Skeletal muscle satellite cell (primary cell): Measurements from ENCODE around the gene ABHD14A.

ENCODE experiments used
- H3K27me3 ChIP-seq: 2 replicates; pipeline ENCODE4 v1.7.0; 2013; ENCODE audit warnings: low read length; ENCODE audit not compliant: control insufficient read depth, insufficient read depth
- H3K36me3 ChIP-seq: 2 replicates; pipeline ENCODE4 v1.7.0; 2013; ENCODE audit warnings: mild to moderate bottlenecking, control low read depth, low read length; ENCODE audit not compliant: insufficient read depth
- H3K4me1 ChIP-seq: 2 replicates; pipeline ENCODE4 v1.7.0; 2013; ENCODE audit warnings: low read length; ENCODE audit not compliant: control insufficient read depth, insufficient read depth
- H3K4me2 ChIP-seq: 2 replicates; pipeline ENCODE4 v1.7.0; 2013; ENCODE audit warnings: mild to moderate bottlenecking, low read length
- H3K4me3 ChIP-seq: 2 replicates; pipeline ENCODE4 v1.7.0; 2013; ENCODE audit warnings: low read length
- H3K9ac ChIP-seq: 2 replicates; pipeline ENCODE4 v1.7.0; 2013; ENCODE audit warnings: mild to moderate bottlenecking, low read depth, low read length, moderate library complexity
- H3K9me3 ChIP-seq: replicated peaks from 2 replicates; pipeline ENCODE4 v1.7.0; 2013; ENCODE audit warnings: mild to moderate bottlenecking, control low read depth, low read length

Gene ABHD14A

GRCh38 chr3:52007291-52007690, 32.4 kb downstream of the ABHD14A start:
- Histone ChIP-seq H3K36me3 (no peaks in the 10 kb centered on the region), H3K9me3 (no peaks in the 10 kb centered on the region), H3K4me3 (no peak overlapping the region), H3K9ac (no peak overlapping the region), H3K27me3 (no peaks in the 10 kb centered on the region), H3K4me1 (peaks cover 13% of the 10 kb centered on the region), H3K4me2 (no peak overlapping the region)

DNA sequence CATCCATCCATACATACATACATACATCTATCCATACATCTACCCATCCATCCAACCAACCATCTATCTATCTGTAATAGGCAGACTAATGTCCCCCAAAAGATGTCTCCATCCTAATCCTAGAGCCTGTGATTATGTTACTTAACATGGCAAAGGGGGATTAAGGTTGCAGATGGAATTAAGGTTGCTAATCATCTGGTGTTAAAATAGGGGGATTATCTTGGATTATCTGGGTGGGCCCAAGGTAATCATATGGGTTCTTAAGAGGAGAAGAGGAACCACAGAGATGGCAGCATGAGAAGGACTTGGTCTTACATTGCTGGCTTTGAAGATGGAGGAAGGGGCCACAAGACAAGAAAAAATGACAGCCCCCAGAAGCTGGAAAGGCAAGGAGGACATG, 35.6 kb downstream of the ABHD14A start:
- Histone ChIP-seq H3K4me2 (no peak overlapping the region), H3K9ac (no peak overlapping the region), H3K27me3 (no peaks in the 10 kb centered on the region), H3K4me3 (no peak overlapping the region), H3K36me3 (no peaks in the 10 kb centered on the region), H3K9me3 (no peaks in the 10 kb centered on the region), H3K4me1 (peaks cover 9% of the 10 kb centered on the region)

GRCh38 chr3:52012699-52013098, 37.8 kb downstream of the ABHD14A start:
- no peaks in the 10 kb centered on the region for H3K9me3 ChIP-seq
- H3K4me1 ChIP-seq, result no peaks in the 10 kb centered on the region
- no peak overlapping the region for H3K4me2 ChIP-seq
- no peaks in the 10 kb centered on the region for H3K36me3 ChIP-seq
- H3K9ac ChIP-seq, result no peak overlapping the region
- H3K27me3 ChIP-seq, result no peaks in the 10 kb centered on the region
- H3K4me3 ChIP-seq, result no peak overlapping the region

- H3K4me3 ChIP-seq, result no peak overlapping the region
- H3K9me3 ChIP-seq, result no peaks in the 10 kb centered on the region
- H3K36me3 ChIP-seq, result no peaks in the 10 kb centered on the region
- H3K4me1 ChIP-seq, result no peaks in the 10 kb centered on the region
- H3K9ac ChIP-seq, result no peak overlapping the region
- H3K27me3 ChIP-seq, result no peaks in the 10 kb centered on the region
- H3K4me2 ChIP-seq, result no peak overlapping the region
These were observed 39.1 kb downstream of the ABHD14A start for GRCh38 chr3:52013802-52014598.

GRCh38 chr3:52014613-52015012, 39.7 kb downstream of the ABHD14A start:
- Histone ChIP-seq H3K36me3 (no peaks in the 10 kb centered on the region), H3K9me3 (no peaks in the 10 kb centered on the region), H3K4me2 (no peak overlapping the region), H3K27me3 (no peaks in the 10 kb centered on the region), H3K4me3 (no peak overlapping the region), H3K4me1 (peaks cover 4% of the 10 kb centered on the region), H3K9ac (no peak overlapping the region)

GRCh38 chr3:52015438-52016228, 40.8 kb downstream of the ABHD14A start:
- Histone ChIP-seq H3K4me2 (no peak overlapping the region), H3K36me3 (no peaks in the 10 kb centered on the region), H3K27me3 (no peaks in the 10 kb centered on the region), H3K4me1 (peaks cover 8% of the 10 kb centered on the region), H3K9me3 (no peaks in the 10 kb centered on the region), H3K9ac (no peak overlapping the region), H3K4me3 (no peak overlapping the region)

DNA sequence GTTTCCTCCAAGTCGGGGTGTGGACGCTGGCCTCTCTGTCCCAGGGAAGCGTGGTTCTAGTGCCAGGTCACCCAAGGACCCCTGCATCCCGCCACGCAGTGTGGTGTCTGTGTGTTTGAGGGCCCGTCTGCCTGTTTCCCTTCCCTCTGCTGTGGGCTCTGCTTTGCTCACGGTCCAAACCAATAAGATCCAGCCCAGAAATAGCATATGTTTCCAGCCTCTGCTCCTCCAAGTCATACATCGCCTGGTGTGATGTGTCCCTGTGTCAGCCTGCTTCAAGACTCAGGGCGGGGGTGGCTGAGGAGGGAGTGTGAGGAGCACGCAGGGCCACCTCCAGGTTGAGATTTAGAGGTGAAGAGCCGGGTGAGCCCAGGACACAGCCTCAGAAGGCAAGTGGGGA, 42.7 kb downstream of the ABHD14A start:
- no peak overlapping the region for H3K9ac ChIP-seq
- no peak overlapping the region for H3K4me2 ChIP-seq
- peaks cover 14% of the 10 kb centered on the region for H3K4me1 ChIP-seq
- no peaks in the 10 kb centered on the region for H3K27me3 ChIP-seq
- H3K4me3 ChIP-seq, result no peak overlapping the region
- H3K36me3 ChIP-seq, result no peaks in the 10 kb centered on the region
- H3K9me3 ChIP-seq, result no peaks in the 10 kb centered on the region

DNA sequence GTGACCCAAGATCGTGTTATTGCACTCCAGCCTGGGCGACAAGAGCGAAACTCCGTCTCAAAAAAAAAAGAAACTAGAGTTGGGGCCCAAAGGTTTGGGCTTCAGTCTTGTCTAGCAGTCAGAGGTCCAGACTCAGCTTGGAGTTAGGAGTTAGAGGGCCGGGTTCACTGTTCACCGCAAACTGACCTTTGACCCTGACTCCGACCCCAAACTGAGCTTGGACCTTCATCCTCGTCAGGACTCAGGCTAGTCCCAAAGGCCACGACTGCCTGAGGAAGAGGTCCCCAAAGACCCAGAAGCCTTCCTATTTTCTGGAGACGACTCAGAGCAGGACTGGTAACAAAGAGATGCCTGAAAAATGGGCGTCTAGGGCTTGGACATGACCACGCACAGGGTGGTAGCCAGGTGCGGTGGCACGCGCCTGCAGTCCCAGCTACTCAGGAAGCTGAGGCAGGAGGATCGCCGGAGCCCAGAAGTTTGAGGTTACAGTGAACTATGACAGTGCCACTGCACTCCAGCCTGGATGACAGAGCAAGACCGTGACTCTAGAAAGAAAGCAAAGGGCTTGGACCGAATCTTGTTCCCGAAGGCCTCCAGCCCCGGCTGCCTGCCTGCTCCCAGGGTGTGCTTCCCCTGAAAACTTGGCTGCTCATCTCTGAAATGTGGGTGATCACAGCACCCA, 43.6 kb downstream of the ABHD14A start:
- no peak overlapping the region for H3K4me3 ChIP-seq

GRCh38 chr3:52019352-52020080, 44.7 kb downstream of the ABHD14A start:
- Histone ChIP-seq H3K9me3 (no peaks in the 10 kb centered on the region), H3K4me3 (no peak overlapping the region), H3K4me1 (peaks cover 23% of the 10 kb centered on the region), H3K9ac (no peak overlapping the region), H3K4me2 (no peak overlapping the region), H3K27me3 (no peaks in the 10 kb centered on the region), H3K36me3 (no peaks in the 10 kb centered on the region)

More for the DNA sequence above, 43.6 kb downstream of the ABHD14A start:
- no peaks in the 10 kb centered on the region for H3K36me3 ChIP-seq
- H3K9me3 ChIP-seq, result no peaks in the 10 kb centered on the region
- H3K9ac ChIP-seq, result no peak overlapping the region
- no peak overlapping the region for H3K4me2 ChIP-seq
- H3K4me1 ChIP-seq, result peaks cover 22% of the 10 kb centered on the region
- no peaks in the 10 kb centered on the region for H3K27me3 ChIP-seq

DNA sequence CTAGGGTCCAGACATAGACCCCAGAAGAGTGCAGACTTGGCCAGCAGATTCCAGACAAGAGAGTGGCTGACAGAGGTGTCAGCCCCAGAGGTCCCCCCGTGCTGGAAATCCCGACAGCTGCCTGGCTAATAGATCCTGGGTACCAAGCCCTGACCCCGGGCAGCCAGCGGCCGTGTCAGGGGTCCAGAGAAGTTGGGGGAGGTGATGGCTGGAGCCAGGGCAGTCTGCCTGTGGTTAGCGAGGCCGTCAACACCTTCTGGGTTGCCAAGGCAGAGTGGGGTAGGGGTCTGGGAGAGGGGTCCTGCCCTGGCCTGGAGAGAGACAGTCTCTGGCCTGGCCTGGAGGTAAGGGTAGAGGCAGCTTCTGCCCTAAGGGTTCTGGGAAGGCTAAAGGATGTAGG, 45.9 kb downstream of the ABHD14A start:
- Histone ChIP-seq H3K4me3 (no peak overlapping the region), H3K27me3 (no peaks in the 10 kb centered on the region), H3K4me1 (peaks cover 26% of the 10 kb centered on the region), H3K36me3 (no peaks in the 10 kb centered on the region), H3K9me3 (no peaks in the 10 kb centered on the region), H3K4me2 (no peak overlapping the region), H3K9ac (no peak overlapping the region)
